KMS-11 (cell line): Measurements from ENCODE around the gene MUTYH.

Experiments used
- H2AFZ ChIP-seq: fragments of 200-600 bp; sonication (generic); 2 replicates; pipeline ENCODE4 v1.6.1; 2016; ENCODE audit warnings: antibody characterized with exemption, mixed run types, low read depth
- H3K27ac ChIP-seq: fragments of 200-600 bp; sonication (generic); 2 replicates; pipeline ENCODE4 v1.6.1; 2016; ENCODE audit warnings: mild to moderate bottlenecking, mixed run types
- H3K27me3 ChIP-seq: fragments of 200-600 bp; sonication (generic); 2 replicates; pipeline ENCODE4 v1.6.1; 2017; ENCODE audit warnings: mild to moderate bottlenecking, low read depth, mixed run types, moderate library complexity; ENCODE audit not compliant: insufficient read depth
- H3K36me3 ChIP-seq: fragments of 200-600 bp; sonication (generic); 2 replicates; pipeline ENCODE4 v1.6.1; 2017; ENCODE audit warnings: mild to moderate bottlenecking, mixed run types; ENCODE audit not compliant: insufficient read depth
- H3K4me1 ChIP-seq: fragments of 200-600 bp; sonication (generic); 2 replicates; pipeline ENCODE4 v1.6.1; 2016; ENCODE audit warnings: mild to moderate bottlenecking, low read depth, mixed run types; ENCODE audit not compliant: poor library complexity, severe bottlenecking
- H3K4me2 ChIP-seq: fragments of 200-600 bp; sonication (generic); 2 replicates; pipeline ENCODE4 v1.7.0; 2016; ENCODE audit warnings: mild to moderate bottlenecking, mixed run types
- H3K4me3 ChIP-seq: fragments of 200-600 bp; sonication (generic); IDR thresholded peaks from 2 replicates; pipeline ENCODE4 v1.6.1; 2017; ENCODE audit warnings: low read depth, low read length, mixed read lengths; ENCODE audit not compliant: insufficient read depth
- H3K79me2 ChIP-seq: fragments of 200-600 bp; sonication (generic); 2 replicates; pipeline ENCODE4 v1.6.1; 2016; ENCODE audit warnings: low read depth, mixed run types; ENCODE audit not compliant: insufficient read depth
- H3K9ac ChIP-seq: fragments of 200-600 bp; sonication (generic); 2 replicates; pipeline ENCODE4 v1.6.1; 2016; ENCODE audit warnings: mild to moderate bottlenecking, mixed run types
- H4K20me1 ChIP-seq: fragments of 200-600 bp; sonication (generic); 2 replicates; pipeline ENCODE4 v1.6.1; 2016; ENCODE audit warnings: mild to moderate bottlenecking, mixed run types; ENCODE audit not compliant: insufficient read depth
- CTCF ChIP-seq: fragments of 200-600 bp; sonication (generic); conservative IDR thresholded peaks from 2 replicates; pipeline ENCODE4 v1.6.1; 2017; ENCODE audit warnings: low read depth, mild to moderate bottlenecking, antibody characterized with exemption, low read length, moderate library complexity, mixed read lengths

The MUTYH gene

GRCh38 chr1:45348609-45348965, 8.3 kb upstream of the MUTYH start:
- Histone ChIP-seq H3K4me1 (peaks cover 18% of the 10 kb centered on the region), H3K27ac (no peak overlapping the region), H3K9ac (no peak overlapping the region), H3K4me3 (no peak overlapping the region), H3K79me2 (no peaks in the 10 kb centered on the region), H3K27me3 (no peaks in the 10 kb centered on the region), H3K36me3 (no peaks in the 10 kb centered on the region), H3K4me2 (0 out of 2 replicates have a peak overlapping the region, but pooled peaks have one; percentile 27), H2AFZ (no peak overlapping the region), H4K20me1 (no peaks in the 10 kb centered on the region)
- no peak for TF ChIP-seq CTCF

GRCh38 chr1:45348020-45348419, 7.8 kb upstream of the MUTYH start:
- no peak for TF ChIP-seq CTCF
- no peak overlapping the region for H3K27ac ChIP-seq
- H3K4me3 ChIP-seq = no peak overlapping the region
- H3K27me3 ChIP-seq = no peaks in the 10 kb centered on the region
- H3K36me3 ChIP-seq = no peaks in the 10 kb centered on the region
- no peaks in the 10 kb centered on the region for H4K20me1 ChIP-seq
- no peak overlapping the region for H3K9ac ChIP-seq
- H3K79me2 ChIP-seq = no peaks in the 10 kb centered on the region
- no peak overlapping the region for H2AFZ ChIP-seq
- no peak overlapping the region for H3K4me2 ChIP-seq
- H3K4me1 ChIP-seq = peaks cover 18% of the 10 kb centered on the region

- Histone ChIP-seq H3K27ac (no peak overlapping the region), H3K4me2 (no peak overlapping the region), H3K79me2 (peaks cover 11% of the 10 kb centered on the region), H3K27me3 (no peaks in the 10 kb centered on the region), H3K36me3 (no peaks in the 10 kb centered on the region), H2AFZ (no peak overlapping the region), H4K20me1 (no peaks in the 10 kb centered on the region), H3K9ac (no peak overlapping the region), H3K4me3 (no peak overlapping the region), H3K4me1 (peaks cover 24% of the 10 kb centered on the region)
- no peak for TF ChIP-seq CTCF
Measured at GRCh38 chr1:45346473-45346872, 6.2 kb upstream of the MUTYH start.

- no peaks in the 10 kb centered on the region for H3K27me3 ChIP-seq
- no peak overlapping the region for H3K4me3 ChIP-seq
- no peaks in the 10 kb centered on the region for H3K36me3 ChIP-seq
- H3K4me2 ChIP-seq = no peak overlapping the region
- no peak overlapping the region for H2AFZ ChIP-seq
- H3K79me2 ChIP-seq = peaks cover 22% of the 10 kb centered on the region
- H3K9ac ChIP-seq = no peak overlapping the region
- peaks cover 24% of the 10 kb centered on the region for H3K4me1 ChIP-seq
- no peaks in the 10 kb centered on the region for H4K20me1 ChIP-seq
- H3K27ac ChIP-seq = no peak overlapping the region
- no peak for TF ChIP-seq CTCF
Measured at GRCh38 chr1:45345014-45345413, 4.8 kb upstream of the MUTYH start.

GRCh38 chr1:45344499-45344898, 4.3 kb upstream of the MUTYH start:
- no peaks in the 10 kb centered on the region for H3K36me3 ChIP-seq
- H3K27ac ChIP-seq = no peak overlapping the region
- no peak for TF ChIP-seq CTCF

More at GRCh38 chr1:45344499-45344898, 4.3 kb upstream of the MUTYH start:
- H3K4me2 ChIP-seq = no peak overlapping the region
- H2AFZ ChIP-seq = no peak overlapping the region
- peaks cover 22% of the 10 kb centered on the region for H3K79me2 ChIP-seq
- no peaks in the 10 kb centered on the region for H4K20me1 ChIP-seq
- no peaks in the 10 kb centered on the region for H3K27me3 ChIP-seq
- H3K4me3 ChIP-seq = no peak overlapping the region
- H3K9ac ChIP-seq = no peak overlapping the region
- H3K4me1 ChIP-seq = peaks cover 19% of the 10 kb centered on the region
